Thyroid gland (tissue), 4 donors: ENCODE results near the gene CIP2A.

Experiments
- POLR2A ChIP-seq, 2 donors: fragments of 450-650 bp; IDR thresholded peaks; one replicate each; pipeline ENCODE4 v1.6.1; 2017; ENCODE audit warnings: antibody characterized with exemption in 2 of 2, mild to moderate bottlenecking in 2 of 2, moderate library complexity in 1 of 2
- TF ChIP-seq, protein P1 (sequence below), 6 experiments: fragments of 200-600 bp in 3 of 6; fragments of 450-650 bp in 3 of 6; sonication (generic) in 3 of 6; IDR thresholded peaks; one replicate each; pipeline ENCODE4 v1.5.1; 2016 to 2019; ENCODE audit warnings: antibody characterized with exemption in 6 of 6, mild to moderate bottlenecking in 2 of 6, inconsistent platforms in 1 of 6, moderate library complexity in 1 of 6

DNA sequence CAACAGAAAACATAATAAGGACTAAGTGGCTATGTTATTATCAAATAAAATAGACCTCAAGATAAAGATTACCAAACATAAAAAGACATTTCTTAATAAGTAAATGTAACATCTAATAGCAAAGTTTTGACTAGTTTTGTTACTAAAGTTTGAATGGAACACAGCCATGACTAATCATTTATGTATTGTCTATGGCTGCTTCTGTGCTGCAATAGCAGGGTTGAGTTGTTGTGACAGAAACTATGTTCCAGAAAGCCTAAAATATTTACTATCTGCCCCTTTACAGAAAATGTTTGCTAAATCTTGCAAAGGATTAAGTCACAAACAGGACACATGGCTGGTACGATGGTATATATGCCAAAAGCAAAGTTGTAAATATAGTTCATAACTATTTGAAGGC is 40.9 kb downstream of the CIP2A start:
- TF ChIP-seq, protein P1, sequence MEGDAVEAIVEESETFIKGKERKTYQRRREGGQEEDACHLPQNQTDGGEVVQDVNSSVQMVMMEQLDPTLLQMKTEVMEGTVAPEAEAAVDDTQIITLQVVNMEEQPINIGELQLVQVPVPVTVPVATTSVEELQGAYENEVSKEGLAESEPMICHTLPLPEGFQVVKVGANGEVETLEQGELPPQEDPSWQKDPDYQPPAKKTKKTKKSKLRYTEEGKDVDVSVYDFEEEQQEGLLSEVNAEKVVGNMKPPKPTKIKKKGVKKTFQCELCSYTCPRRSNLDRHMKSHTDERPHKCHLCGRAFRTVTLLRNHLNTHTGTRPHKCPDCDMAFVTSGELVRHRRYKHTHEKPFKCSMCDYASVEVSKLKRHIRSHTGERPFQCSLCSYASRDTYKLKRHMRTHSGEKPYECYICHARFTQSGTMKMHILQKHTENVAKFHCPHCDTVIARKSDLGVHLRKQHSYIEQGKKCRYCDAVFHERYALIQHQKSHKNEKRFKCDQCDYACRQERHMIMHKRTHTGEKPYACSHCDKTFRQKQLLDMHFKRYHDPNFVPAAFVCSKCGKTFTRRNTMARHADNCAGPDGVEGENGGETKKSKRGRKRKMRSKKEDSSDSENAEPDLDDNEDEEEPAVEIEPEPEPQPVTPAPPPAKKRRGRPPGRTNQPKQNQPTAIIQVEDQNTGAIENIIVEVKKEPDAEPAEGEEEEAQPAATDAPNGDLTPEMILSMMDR (IDR thresholded peaks at IDR 0.05), result no peak
- TF ChIP-seq POLR2A (IDR thresholded peaks at IDR 0.05), result no peak
